Measurements from ENCODE around the gene C3orf70. TPM values are rescaled to one million over a fixed set of nuclear protein-coding genes. Genes with fewer than 3 reads are reported as not detected.

The C3orf70 gene, protein sequence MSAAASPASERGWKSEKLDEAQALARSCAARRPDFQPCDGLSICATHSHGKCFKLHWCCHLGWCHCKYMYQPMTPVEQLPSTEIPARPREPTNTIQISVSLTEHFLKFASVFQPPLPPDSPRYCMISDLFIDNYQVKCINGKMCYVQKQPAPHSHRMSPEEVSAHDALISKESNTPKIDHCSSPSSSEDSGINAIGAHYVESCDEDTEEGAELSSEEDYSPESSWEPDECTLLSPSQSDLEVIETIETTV
- total RNA-seq, result 0.07 TPM in 2 replicates

DNA sequence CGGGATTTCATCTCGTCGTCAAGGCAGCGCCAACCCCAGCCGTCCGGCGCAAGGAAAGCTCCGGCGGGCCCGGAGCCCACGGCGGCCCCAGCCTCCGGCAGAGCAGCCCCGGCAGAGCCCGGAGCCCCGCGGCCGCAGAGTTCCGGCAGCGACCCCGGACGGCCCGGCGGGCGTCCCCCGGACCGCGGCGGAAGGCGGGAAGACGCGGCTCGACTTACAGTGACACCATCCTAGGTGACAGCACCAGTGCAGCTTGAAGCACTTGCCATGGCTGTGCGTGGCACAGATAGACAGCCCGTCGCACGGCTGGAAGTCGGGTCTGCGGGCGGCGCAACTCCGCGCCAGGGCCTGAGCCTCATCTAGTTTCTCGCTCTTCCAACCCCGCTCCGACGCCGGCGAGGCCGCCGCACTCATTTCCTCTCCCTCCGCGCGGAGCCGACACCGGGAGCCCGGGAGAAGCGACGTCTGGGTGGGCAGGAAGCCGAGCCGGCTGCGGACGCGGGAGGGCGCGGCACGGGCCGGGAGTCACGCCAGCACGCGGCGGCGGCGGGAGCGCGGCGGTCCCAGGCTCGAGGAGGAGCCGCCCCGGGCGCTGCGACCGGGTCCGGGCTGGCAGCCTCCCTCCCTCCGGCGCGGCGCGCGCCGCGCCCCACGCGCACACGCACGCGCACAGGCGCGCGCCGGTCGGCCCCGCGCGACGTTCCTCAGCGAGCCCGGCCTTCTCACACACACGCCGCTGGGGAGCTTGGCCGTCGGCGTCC, at the start of gene C3orf70:
Gene C3orf70, minus strand, starts transcription at position 651 of the 761 bp plus-strand sequence. Its CDS starts 237 bp downstream, at position 414.
- intact Hi-C loops (cut with micrococcal nuclease), result no loop called here

- intact Hi-C loops (cut with micrococcal nuclease), result no loop called here
These were observed 47.8 kb upstream of the C3orf70 start for GRCh38 chr3:185200639-185201038.

DNA sequence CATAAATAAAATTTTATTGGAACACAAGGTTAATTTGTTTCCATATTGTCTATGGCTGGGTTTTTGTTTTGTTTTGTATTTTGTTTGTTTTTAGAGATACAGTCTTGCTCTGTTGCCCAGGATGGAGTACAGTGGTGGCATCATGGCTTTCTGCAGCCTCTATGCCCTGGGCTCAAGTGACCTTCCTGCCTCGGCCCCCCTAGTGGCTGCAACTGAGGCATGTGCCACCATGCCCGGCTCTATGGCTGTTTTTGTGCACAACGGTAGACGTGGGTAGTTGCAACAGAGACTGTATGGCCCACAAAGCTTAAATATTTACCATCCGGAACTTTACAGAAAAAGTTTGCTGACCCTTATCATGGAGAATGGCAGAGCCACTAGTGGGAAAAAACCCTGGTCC, 46.8 kb upstream of the C3orf70 start:
- intact Hi-C loops (cut with micrococcal nuclease), result no loop called here

GRCh38 chr3:185199206-185199605, 46.3 kb upstream of the C3orf70 start:
- intact Hi-C loops (cut with micrococcal nuclease), result no loop called here

- intact Hi-C loops (cut with micrococcal nuclease), result no loop called here
These were observed 44.2 kb upstream of the C3orf70 start for GRCh38 chr3:185197068-185197467.

DNA sequence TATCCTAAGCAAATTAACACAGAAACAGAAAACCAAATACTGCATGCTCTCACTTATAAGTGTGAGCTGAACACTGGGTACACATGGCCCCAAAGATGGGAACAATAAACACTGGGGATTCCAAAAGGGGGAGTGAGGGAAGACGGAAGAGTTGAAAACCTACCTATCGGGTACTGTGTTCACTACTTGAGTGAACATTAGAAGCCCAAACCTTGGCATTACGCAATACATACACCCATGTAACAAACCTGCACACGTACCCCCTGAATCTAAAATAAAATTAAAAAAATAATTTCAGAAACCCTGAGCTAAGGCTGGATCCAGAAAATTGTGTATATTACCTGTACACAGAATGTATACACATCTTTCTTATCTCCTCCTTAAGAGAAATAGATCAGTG, 42.8 kb upstream of the C3orf70 start:
- intact Hi-C loops (cut with micrococcal nuclease), result no loop called here

DNA sequence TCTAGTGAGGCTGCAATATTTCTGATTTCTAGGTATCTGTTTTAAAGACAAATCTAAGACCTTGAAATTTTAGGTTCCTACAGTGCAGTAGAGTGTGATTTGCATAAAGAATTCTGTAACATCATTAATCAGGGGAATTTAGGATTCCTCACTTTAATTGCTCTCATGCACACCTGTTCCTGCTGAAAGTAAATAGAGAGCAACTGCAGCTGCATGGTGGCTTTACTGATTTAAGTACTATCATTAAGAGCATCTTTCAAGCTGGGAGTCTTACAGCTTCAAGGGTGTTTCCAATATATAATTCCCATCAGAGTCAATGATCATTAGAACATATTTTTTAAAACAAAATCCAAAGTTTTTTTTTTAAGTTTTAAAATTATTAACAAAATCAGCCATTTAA, 36.0 kb upstream of the C3orf70 start:
- intact Hi-C loops (cut with micrococcal nuclease), result no loop called here

- intact Hi-C loops (cut with micrococcal nuclease), result no loop called here
These were observed 34.5 kb upstream of the C3orf70 start for GRCh38 chr3:185187391-185187790.

DNA sequence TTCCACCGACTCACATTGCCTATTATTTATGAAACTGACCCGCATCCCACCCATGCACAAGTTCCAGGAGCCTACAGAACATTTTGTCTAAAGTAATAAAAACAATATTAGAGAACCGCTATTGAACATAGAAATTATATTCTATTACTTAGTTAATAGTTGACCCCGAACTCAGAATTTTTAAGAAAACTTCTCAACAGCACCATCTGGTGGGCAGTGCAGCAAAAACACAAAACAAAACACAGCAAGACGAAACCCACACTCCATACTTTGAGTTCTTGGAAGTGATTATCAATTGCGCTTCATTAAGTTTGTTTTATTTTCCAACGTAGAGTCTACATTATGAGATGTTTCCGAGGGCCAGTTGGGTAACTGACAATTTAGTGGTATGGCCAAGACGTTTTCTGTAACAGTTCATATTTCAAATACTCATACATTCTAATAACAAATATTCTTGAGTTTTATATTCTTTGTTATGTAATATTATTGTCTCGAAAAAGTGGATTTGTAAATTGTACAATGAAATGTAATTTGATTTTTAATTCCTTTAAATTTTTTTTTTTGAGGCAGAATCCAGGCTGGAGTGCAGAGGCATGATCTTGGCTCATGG, 24.0 kb upstream of the C3orf70 start:
- intact Hi-C loops (cut with micrococcal nuclease), result loop anchor here (1.0 to 10.0 kb wide), 2 partner anchors 302 to 372 kb away; no protein-coding TSS in a partner anchor

DNA sequence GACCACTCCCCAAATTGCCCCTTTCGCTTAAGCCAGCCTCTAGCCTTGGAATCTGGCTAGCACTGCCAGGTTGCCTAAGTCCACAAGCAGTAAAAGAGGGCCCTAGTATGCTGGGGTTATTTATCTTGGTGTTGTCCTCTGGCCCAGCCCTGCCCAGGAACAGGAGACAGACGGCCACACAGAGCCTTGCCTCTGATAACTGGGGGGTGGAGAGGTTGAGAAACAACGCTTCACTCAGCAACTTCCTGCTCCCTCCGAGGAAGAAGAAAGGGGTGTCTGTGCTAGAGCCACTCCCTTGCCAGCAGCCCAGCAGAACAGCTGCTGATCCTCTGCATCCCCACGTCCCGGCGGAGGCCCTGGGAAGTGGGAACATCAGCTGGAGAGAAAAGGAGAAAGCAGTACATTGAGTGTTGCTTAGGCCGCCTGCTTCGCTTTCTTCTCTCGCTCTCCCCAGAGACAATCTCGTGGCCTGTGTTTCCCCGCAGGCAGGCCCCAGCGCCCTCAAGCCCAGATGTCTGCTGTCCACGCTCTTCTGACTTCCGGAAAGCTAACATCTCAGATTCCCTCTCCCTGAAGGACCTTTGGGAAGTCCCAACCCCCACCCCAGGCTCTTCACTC, 22.6 kb upstream of the C3orf70 start:
- intact Hi-C loops (cut with micrococcal nuclease), result loop anchor here (10.0 kb wide), 1 partner anchor 371 kb away; no protein-coding TSS in a partner anchor

DNA sequence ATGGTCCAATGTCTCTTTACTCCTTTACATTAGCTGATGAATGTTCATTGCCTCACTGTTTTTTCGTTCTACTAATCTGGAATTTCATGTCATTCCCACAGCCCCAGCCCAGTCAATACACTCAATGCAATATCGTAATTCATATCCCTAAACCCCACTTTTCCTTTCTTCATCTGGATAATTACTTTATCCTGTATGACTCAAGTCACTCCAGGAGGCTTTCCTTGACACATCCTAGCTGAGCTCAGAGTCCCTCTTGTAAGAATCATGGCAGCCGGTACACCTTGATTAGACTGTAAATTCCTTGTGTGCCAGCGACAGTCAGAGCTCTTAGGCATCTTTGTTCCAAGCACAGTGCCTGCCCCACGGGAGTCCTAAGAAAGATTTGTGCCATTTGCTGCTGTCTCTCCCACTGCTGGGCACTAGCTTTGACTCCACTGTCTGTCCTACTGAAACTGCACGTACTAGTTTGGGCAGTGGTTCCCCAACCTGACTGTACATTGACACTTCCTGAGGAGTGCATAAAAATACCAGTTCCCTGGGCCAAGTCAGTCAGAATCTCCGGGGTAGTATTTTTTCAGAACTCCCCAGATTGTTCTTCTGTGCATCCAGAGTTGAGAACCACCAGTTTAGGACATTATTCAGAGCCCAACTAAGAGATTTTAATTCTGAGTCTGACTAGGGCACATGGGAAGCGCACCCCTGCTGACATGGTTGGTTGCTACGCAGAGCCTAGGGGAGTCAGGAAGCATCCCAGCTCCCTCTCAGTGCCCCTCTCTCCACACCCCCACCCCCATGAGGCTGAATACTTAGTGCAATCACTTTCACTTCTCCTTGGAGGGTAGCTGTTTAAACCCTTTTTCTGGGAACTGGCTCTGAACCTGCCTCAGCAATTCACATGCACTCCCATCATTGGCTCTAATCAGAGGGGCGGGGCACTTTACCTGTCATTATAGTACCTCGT, 19.5 kb upstream of the C3orf70 start:
- intact Hi-C loops (cut with micrococcal nuclease), result loop anchor here (10.0 kb wide), 1 partner anchor 368 kb away; no protein-coding TSS in a partner anchor

GRCh38 chr3:185164428-185165217, 11.8 kb upstream of the C3orf70 start:
- intact Hi-C loops (cut with micrococcal nuclease), result no loop called here

DNA sequence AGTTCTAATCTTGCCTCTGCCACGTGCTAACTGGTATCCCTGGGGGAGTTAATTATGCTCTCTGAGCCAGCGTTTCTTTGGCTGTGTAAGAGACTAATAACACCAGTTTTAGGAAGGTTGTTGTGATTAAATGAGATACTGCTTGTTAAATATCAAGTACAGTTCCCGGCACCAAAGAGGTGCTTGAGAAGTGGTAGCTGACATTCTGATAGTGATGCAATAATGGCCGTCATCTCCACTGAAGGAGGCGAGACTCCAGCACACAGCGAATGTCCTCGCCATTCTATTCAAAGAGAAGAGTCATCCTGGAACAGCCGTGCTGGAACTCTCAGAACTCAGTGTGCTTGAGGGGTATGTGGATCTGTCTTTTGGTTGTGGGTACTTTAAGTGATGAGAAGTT, 9.8 kb upstream of the C3orf70 start:
- intact Hi-C loops (cut with micrococcal nuclease), result no loop called here

GRCh38 chr3:185161761-185162160, 8.9 kb upstream of the C3orf70 start:
- intact Hi-C loops (cut with micrococcal nuclease), result no loop called here

DNA sequence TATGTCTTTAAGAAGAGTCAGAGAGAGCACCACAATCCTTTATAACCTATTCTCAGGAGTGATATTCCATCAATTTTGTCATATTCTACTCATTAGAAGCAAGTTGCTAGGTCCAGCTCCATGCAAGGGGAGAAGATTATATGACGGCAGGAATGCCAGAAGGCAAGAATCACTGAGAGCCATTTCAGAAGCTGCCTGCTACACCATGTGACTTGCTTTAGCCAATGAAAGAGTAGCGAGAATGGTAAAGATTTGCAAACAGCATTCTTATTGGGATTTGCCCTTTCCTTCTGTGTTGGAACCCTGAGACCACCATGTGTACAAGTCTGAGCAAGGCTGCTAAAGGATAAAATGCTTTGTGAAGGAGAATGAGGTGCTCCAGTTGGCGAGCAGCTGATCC, 4.5 kb upstream of the C3orf70 start:
- intact Hi-C loops (cut with micrococcal nuclease), result no loop called here

DNA sequence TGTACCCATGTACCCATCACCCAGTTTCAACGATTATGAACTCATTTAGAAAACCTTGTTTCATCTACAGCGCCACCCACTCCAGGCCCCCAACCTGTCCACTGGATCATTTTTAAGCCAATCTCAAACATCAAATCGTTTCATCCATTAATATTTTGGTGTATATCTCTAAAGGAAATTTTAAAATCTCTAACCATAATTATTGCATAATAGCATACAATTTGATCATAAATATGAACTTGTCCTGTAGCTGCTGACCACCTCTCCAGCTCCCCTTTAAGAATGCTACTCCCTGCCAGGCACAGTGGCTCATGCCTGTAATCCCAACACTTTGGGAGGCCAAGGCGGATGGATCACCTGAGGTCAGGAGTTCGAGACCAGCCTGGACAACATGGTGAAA, 2.8 kb upstream of the C3orf70 start:
- intact Hi-C loops (cut with micrococcal nuclease), result no loop called here

DNA sequence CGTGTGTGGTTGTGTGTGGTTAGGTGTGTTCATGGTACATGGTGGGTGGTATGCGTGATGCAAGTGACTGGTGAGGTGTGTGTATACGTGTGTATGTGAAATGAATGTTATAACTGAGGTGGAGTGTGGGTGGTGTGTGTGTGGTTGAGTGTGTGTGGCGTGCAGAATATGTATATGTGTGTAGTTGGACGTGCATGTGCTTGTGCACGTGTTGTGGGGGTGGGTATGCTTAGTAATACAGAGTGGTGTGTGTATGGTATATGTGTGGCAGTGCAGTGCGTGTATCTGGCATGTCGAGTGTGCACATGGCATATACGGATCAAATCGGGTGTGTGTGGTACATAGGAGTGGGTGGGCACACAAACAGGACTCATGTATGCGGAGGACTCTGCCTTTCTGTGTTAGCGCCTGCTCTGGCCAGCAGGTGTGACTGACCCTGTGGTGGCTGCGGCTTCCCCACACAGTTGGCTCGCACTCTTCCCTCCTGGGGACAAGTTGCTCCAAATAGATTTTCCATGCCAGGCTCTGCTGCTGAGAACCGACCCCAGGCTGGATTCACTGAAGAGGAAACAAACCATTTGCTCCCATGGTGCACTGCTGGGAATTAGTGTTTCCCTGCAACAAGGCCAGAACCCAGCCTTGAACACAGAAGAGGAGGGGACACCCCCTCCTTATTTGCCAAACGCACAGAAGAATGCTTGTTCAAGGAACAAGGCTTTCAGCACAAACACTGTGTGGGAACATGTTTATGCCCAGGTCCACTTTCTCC, 1.2 kb upstream of the C3orf70 start:
- intact Hi-C loops (cut with micrococcal nuclease), result no loop called here

GRCh38 chr3:185153171-185153771, 411 bp upstream of the C3orf70 start:
- intact Hi-C loops (cut with micrococcal nuclease), result no loop called here

GRCh38 chr3:185151964-185152409, 873 bp downstream of the C3orf70 start:
- intact Hi-C loops (cut with micrococcal nuclease), result no loop called here

Measured in T-helper 2 cell treated with Interferon-gamma antibody and Interleukin-4, amounts not matched to agents 100 ng/mL and 5 ng/mL, for 36 hours (primary cell).